IMR-90 (cell line): Measurements from ENCODE around the gene DDX10. TPM values are rescaled to one million over a fixed set of nuclear protein-coding genes. Genes with fewer than 3 reads are reported as not detected.

ENCODE experiments used
- ATAC-seq: fragments of 200-7000 bp; cut with Tn5 transposase; 2 replicates; pipeline ENCODE4 v1.9.1; 2020; ENCODE audit warnings: low read depth, mild to moderate bottlenecking, moderate library complexity
- BruUV-seq: library from RNA; stranded (reverse); fragments of 400-500 nt; replicated peaks from 2 replicates; lab custom pipeline; 2021; lab: Mats Ljungman, UMichigan
- CTCF ChIA-PET: fragments of 300-600 bp; formaldehyde crosslinking; extraction: SDS; loops from one replicate; lab custom pipeline; 2021; ENCODE audit warnings: antibody characterized with exemption; lab: Yijun Ruan, JAX
- POLR2A ChIA-PET: fragments of 300-600 bp; sonication (Branson Sonifier 250); formaldehyde crosslinking; loops from one replicate; lab custom pipeline; 2022; ENCODE audit warnings: antibody characterized with exemption; ENCODE audit not compliant: unreplicated experiment; lab: Charles Lee
- DNase-seq: peaks from one replicate; pipeline ENCODE4 v3.0.0; 2013
- H2AFZ ChIP-seq: replicated peaks from 2 replicates; pipeline ENCODE3; 2013; ENCODE audit warnings: low read length, mild to moderate bottlenecking; ENCODE audit not compliant: poor library complexity
- H2AK5ac ChIP-seq: 2 replicates; pipeline ENCODE4 v1.6.1; 2013; ENCODE audit warnings: low read depth, low read length, inconsistent platforms
- H2AK9ac ChIP-seq: replicated peaks from 2 replicates; pipeline ENCODE3; 2013; ENCODE audit warnings: mild to moderate bottlenecking, low read depth, low read length, moderate library complexity; ENCODE audit not compliant: poor library complexity
- H2BK120ac ChIP-seq: 2 replicates; pipeline ENCODE4 v1.6.1; 2013; ENCODE audit warnings: low read depth, low read length, inconsistent platforms
- H2BK15ac ChIP-seq: 3 replicates; pipeline ENCODE4 v1.6.1; 2013; ENCODE audit warnings: low read depth, low read length, inconsistent platforms
- H2BK20ac ChIP-seq: 2 replicates; pipeline ENCODE4 v1.6.1; 2013; ENCODE audit warnings: low read depth, mild to moderate bottlenecking, inconsistent platforms, low read length, moderate library complexity
- H2BK5ac ChIP-seq: 2 replicates; pipeline ENCODE4 v1.6.1; 2013; ENCODE audit warnings: mild to moderate bottlenecking, low read depth, low read length, inconsistent platforms; ENCODE audit not compliant: poor library complexity, severe bottlenecking
- H3K14ac ChIP-seq: replicated peaks from 2 replicates; pipeline ENCODE4 v1.6.1; 2013; ENCODE audit warnings: low read depth, low read length, inconsistent platforms
- H3K18ac ChIP-seq: 2 replicates; pipeline ENCODE4 v1.6.1; 2013; ENCODE audit warnings: low read depth, low read length, control low read depth
- H3K23ac ChIP-seq: 2 replicates; pipeline ENCODE4 v1.6.1; 2013; ENCODE audit warnings: low read depth, low read length, inconsistent platforms
- H3K27ac ChIP-seq: 2 replicates; pipeline ENCODE4 v1.5.1; 2013; ENCODE audit warnings: mild to moderate bottlenecking, control low read depth, low read length; ENCODE audit not compliant: insufficient read depth
- H3K27me3 ChIP-seq: 2 replicates; pipeline ENCODE4 v1.6.1; 2013; ENCODE audit warnings: low read length; ENCODE audit not compliant: control insufficient read depth, insufficient read depth
- H3K36me3 ChIP-seq: 2 replicates; pipeline ENCODE4 v1.6.1; 2013; ENCODE audit warnings: low read length, mixed read lengths; ENCODE audit not compliant: control insufficient read depth, insufficient read depth
- H3K4ac ChIP-seq: 2 replicates; pipeline ENCODE4 v1.6.1; 2013; ENCODE audit warnings: low read depth, low read length, inconsistent platforms
- H3K4me1 ChIP-seq: 2 replicates; pipeline ENCODE4 v1.6.1; 2013; ENCODE audit warnings: low read length, mixed read lengths; ENCODE audit not compliant: control insufficient read depth, insufficient read depth
- H3K4me2 ChIP-seq: 2 replicates; pipeline ENCODE4 v1.6.1; 2013; ENCODE audit warnings: low read depth, mild to moderate bottlenecking, control low read depth, low read length, moderate library complexity
- H3K4me3 ChIP-seq: 2 replicates; pipeline ENCODE4 v1.5.1; 2013; ENCODE audit warnings: low read depth, mild to moderate bottlenecking, control low read depth, low read length, moderate library complexity; ENCODE audit not compliant: insufficient read depth
- H3K56ac ChIP-seq: 2 replicates; pipeline ENCODE4 v1.6.1; 2013; ENCODE audit warnings: low read length, inconsistent platforms; ENCODE audit not compliant: insufficient read depth; ENCODE audit errors: extremely low read depth
- H3K79me1 ChIP-seq, 2 experiments: 2 replicates each; pipeline ENCODE4 v1.6.1; 2013; ENCODE audit warnings: low read length in 2 of 2, inconsistent platforms in 1 of 2, low read depth in 1 of 2
- H3K9ac ChIP-seq: 2 replicates; pipeline ENCODE4 v1.6.1; 2013; ENCODE audit warnings: low read depth, low read length, control low read depth
- H3K9me1 ChIP-seq: 2 replicates; pipeline ENCODE4 v1.6.1; 2013; ENCODE audit warnings: low read length, inconsistent platforms; ENCODE audit not compliant: insufficient read depth
- H3K9me3 ChIP-seq: 2 replicates; pipeline ENCODE4 v1.6.1; 2013; ENCODE audit warnings: low read length; ENCODE audit not compliant: control insufficient read depth, insufficient read depth
- H4K20me1 ChIP-seq: 2 replicates; pipeline ENCODE4 v1.6.1; 2013; ENCODE audit warnings: low read length, inconsistent platforms; ENCODE audit not compliant: insufficient read depth
- H4K5ac ChIP-seq: 2 replicates; pipeline ENCODE4 v1.6.1; 2013; ENCODE audit warnings: mild to moderate bottlenecking, low read depth, low read length, control low read depth
- H4K8ac ChIP-seq, 2 experiments: 2 replicates each; pipeline ENCODE4 v1.6.1; 2013; ENCODE audit warnings: low read depth in 2 of 2, low read length in 2 of 2, control low read depth in 1 of 2, inconsistent platforms in 1 of 2
- H4K91ac ChIP-seq: 2 replicates; pipeline ENCODE4 v1.6.1; 2013; ENCODE audit warnings: low read depth, low read length, inconsistent platforms; ENCODE audit not compliant: insufficient read depth
- BHLHE40 ChIP-seq: fragments of 150-350 bp; IDR thresholded peaks from 2 replicates; pipeline ENCODE4 v1.6.1; 2016; ENCODE audit warnings: mild to moderate bottlenecking, low read depth, low read length
- CHD1 ChIP-seq: IDR thresholded peaks from 2 replicates; pipeline ENCODE4 v1.6.1; 2012; ENCODE audit warnings: low read depth, low read length, improper control_type of control experiment
- CTCF ChIP-seq: conservative IDR thresholded peaks from 2 replicates; pipeline ENCODE4 v1.5.1; 2012; ENCODE audit warnings: mild to moderate bottlenecking, low read depth, low read length, improper control_type of control experiment
- MAFK ChIP-seq: IDR thresholded peaks from 2 replicates; pipeline ENCODE4 v1.6.1; 2012; ENCODE audit warnings: low read depth, low read length, improper control_type of control experiment
- NFE2L2 ChIP-seq: fragments of 150-350 bp; IDR thresholded peaks from 2 replicates; pipeline ENCODE4 v1.6.1; 2016; ENCODE audit warnings: low read depth, mild to moderate bottlenecking, low read length
- RCOR1 ChIP-seq: IDR thresholded peaks from 2 replicates; pipeline ENCODE4 v1.6.1; 2012; ENCODE audit warnings: mild to moderate bottlenecking, low read length, improper control_type of control experiment; ENCODE audit not compliant: insufficient replicate concordance
- SMC3 ChIP-seq: fragments of 150-350 bp; IDR thresholded peaks from 2 replicates; pipeline ENCODE4 v1.6.1; 2016; ENCODE audit warnings: low read depth, mild to moderate bottlenecking, antibody characterized with exemption, low read length, moderate library complexity
- WGBS, 2 experiments: methylation state at CpG; one replicate each; pipeline versions ENCODE4 v1.1.5 to v1.1.7; 2013; ENCODE audit warnings: missing lambda C conversion rate in 2 of 2; ENCODE audit not compliant: insufficient read length in 1 of 2; ENCODE audit errors: extremely low coverage in 2 of 2; 5-methylcytosine and 5-hydroxymethylcytosine counted together
- dilution Hi-C: fragments of 300-500 bp; cut with HindIII; formaldehyde crosslinking; loops from one replicate; pipeline ENCODE4 v1.14.3; 2018; ENCODE audit warnings: low sequenced_read_pairs; ENCODE audit not compliant: unreplicated experiment
- in situ Hi-C: fragments of 300-500 bp; cut with MboI; formaldehyde crosslinking; loops from 3 replicates; pipeline ENCODE4 v1.14.3; 2019; ENCODE audit warnings: low sequenced_read_pairs, inconsistent platforms, mixed read lengths
- intact Hi-C: fragments of 100-400 bp; cut with micrococcal nuclease; formaldehyde crosslinking; loops from 2 replicates; pipeline ENCODE4 v1.10.0; 2022
- polyA plus RNA-seq, 3 experiments: library from polyadenylated mRNA; depleted of rRNA; stranded (reverse); fragments of >200 nt; gene quantifications; 2 replicates each; pipeline ENCODE4 v1.2.3, GENCODE V29; 2012; ENCODE audit warnings: low replicate concordance in 1 of 3
- total RNA-seq: library from RNA; depleted of rRNA; stranded (reverse); fragments of >200 nt; gene quantifications from 2 replicates; pipeline ENCODE4 v1.2.3, GENCODE V29; 2012

Gene DDX10
- total and polyA plus RNA-seq, 2 of the 4 experiments (the other 2 are of a cell fraction) = 20.0 to 31.9 TPM

GRCh38 chr11:108645970-108646369 is 18.9 kb upstream of the DDX10 start:
- no peak overlapping the region for H2AFZ ChIP-seq
- dilution Hi-C loops = no loop called here
- no peak overlapping the region for H3K23ac ChIP-seq
- H4K91ac ChIP-seq = no peak overlapping the region
- CTCF ChIA-PET = interaction anchor here (0.6 to 0.8 kb wide), 2 partner anchors 11 kb away, joined by 3 read pairs; no protein-coding TSS in a partner anchor
- no peak overlapping the region for H2AK9ac ChIP-seq
- H4K20me1 ChIP-seq = no peaks in the 10 kb centered on the region
- H3K14ac ChIP-seq = no peak overlapping the region
- no peak overlapping the region for H2BK5ac ChIP-seq
- H3K9me1 ChIP-seq = no peaks in the 10 kb centered on the region
- H2BK120ac ChIP-seq = no peak overlapping the region
- intact Hi-C loops = loop anchor here (5.0 kb wide), 3 partner anchors 179 to 344 kb away; partner anchors contain the start of gene C11orf65
- in situ Hi-C loops = no loop called here
- WGBS, 2 experiments = no CpG with 5 or more reads among the region's 2 CpGs
- H3K36me3 ChIP-seq = no peaks in the 10 kb centered on the region
- no peak overlapping the region for H3K4me3 ChIP-seq
- no peak overlapping the region for H3K4me2 ChIP-seq
- no peak for ATAC-seq
- no peaks in the 10 kb centered on the region for H3K79me1 ChIP-seq
- TF ChIP-seq CTCF (no peak), RCOR1 (no peak), BHLHE40 (no peak), MAFK (no peak), SMC3 (no peak), CHD1 (no peak), NFE2L2 (no peak)
- no peak overlapping the region for H2AK5ac ChIP-seq
- H3K4me1 ChIP-seq = no peaks in the 10 kb centered on the region
- no peak overlapping the region for H3K9ac ChIP-seq
- no peak overlapping the region for H3K27ac ChIP-seq
- no peak overlapping the region for H2BK20ac ChIP-seq
- no peak for DNase-seq
- POLR2A ChIA-PET = no interaction called here
- H2BK15ac ChIP-seq = no peak overlapping the region
- no peak overlapping the region for H3K4ac ChIP-seq
- no peak overlapping the region for H4K8ac ChIP-seq
- H3K56ac ChIP-seq = no peak overlapping the region
- no peaks in the 10 kb centered on the region for H3K9me3 ChIP-seq
- no TSS peak for BruUV-seq
- H3K18ac ChIP-seq = no peak overlapping the region
- H3K27me3 ChIP-seq = no peaks in the 10 kb centered on the region; the same call in 1 of the 2 replicates
- no peak overlapping the region for H4K5ac ChIP-seq
